ENCODE data around the gene DLST.

DNA sequence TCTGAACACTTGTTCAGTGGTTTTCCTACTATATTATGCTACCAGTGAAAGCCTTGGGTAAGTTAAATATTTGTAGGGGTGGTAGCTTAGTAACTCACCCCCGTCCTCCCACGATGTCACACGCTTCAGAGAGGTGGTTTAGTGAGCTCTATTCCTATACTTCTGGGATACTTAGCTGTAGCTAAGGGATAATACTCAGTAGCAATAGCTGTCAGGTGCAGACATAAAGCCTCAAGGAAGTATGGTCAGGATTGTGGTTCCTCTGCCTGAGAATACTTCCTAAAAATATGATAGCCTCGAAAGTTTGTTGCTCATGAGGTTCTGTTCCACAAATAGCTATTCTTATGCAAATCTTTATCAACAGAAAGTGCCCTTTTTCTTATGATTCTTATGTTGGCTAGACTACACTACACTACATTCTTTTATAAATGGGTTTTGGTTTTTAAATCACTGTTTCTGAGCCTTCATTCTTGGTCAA is 11.9 kb downstream of the DLST start:
- TF ChIP-seq, protein P1, sequence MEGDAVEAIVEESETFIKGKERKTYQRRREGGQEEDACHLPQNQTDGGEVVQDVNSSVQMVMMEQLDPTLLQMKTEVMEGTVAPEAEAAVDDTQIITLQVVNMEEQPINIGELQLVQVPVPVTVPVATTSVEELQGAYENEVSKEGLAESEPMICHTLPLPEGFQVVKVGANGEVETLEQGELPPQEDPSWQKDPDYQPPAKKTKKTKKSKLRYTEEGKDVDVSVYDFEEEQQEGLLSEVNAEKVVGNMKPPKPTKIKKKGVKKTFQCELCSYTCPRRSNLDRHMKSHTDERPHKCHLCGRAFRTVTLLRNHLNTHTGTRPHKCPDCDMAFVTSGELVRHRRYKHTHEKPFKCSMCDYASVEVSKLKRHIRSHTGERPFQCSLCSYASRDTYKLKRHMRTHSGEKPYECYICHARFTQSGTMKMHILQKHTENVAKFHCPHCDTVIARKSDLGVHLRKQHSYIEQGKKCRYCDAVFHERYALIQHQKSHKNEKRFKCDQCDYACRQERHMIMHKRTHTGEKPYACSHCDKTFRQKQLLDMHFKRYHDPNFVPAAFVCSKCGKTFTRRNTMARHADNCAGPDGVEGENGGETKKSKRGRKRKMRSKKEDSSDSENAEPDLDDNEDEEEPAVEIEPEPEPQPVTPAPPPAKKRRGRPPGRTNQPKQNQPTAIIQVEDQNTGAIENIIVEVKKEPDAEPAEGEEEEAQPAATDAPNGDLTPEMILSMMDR (conservative IDR thresholded peaks at IDR 0.05; ENCODE audit: low read depth, low read length), result no peak
- TF ChIP-seq POLR2A (IDR thresholded peaks at IDR 0.05; ENCODE audit: low read depth, low read length) (no peak), MXI1 (IDR thresholded peaks at IDR 0.05; ENCODE audit: borderline replicate concordance, low read depth, low read length) (no peak), MAFK (IDR thresholded peaks at IDR 0.05; ENCODE audit: low read depth, low read length) (no peak), MAZ (IDR thresholded peaks at IDR 0.05; ENCODE audit: borderline replicate concordance, low read depth, low read length) (no peak), BHLHE40 (IDR thresholded peaks at IDR 0.05; ENCODE audit: low read depth, low read length) (no peak), CEBPB (IDR thresholded peaks at IDR 0.05; ENCODE audit: low read depth, low read length) (no peak), RAD21 (IDR thresholded peaks at IDR 0.05; ENCODE audit: low read length) (no peak), RFX5 (IDR thresholded peaks at IDR 0.05; ENCODE audit: low read depth, low read length) (no peak), CHD1 (IDR thresholded peaks at IDR 0.05; ENCODE audit: low read depth, low read length) (no peak), SMC3 (IDR thresholded peaks at IDR 0.05; ENCODE audit: low read depth, low read length) (no peak), FOS (IDR thresholded peaks at IDR 0.05; ENCODE audit: low read depth, low read length) (no peak)

Measured in IMR-90 (cell line).